GM19372 (cell line): ENCODE data around the gene TRAPPC3L.
A peak's percentile ranks its signal among the peaks of the same experiment; 100 is the strongest.

ENCODE experiments used
- ATAC-seq: cut with Tn5 transposase; IDR thresholded peaks from one replicate; pipeline ENCODE4 v1.9.1; 2021; ENCODE audit warnings: mild to moderate bottlenecking, low read depth, moderate library complexity; ENCODE audit not compliant: unreplicated experiment

Gene TRAPPC3L

DNA sequence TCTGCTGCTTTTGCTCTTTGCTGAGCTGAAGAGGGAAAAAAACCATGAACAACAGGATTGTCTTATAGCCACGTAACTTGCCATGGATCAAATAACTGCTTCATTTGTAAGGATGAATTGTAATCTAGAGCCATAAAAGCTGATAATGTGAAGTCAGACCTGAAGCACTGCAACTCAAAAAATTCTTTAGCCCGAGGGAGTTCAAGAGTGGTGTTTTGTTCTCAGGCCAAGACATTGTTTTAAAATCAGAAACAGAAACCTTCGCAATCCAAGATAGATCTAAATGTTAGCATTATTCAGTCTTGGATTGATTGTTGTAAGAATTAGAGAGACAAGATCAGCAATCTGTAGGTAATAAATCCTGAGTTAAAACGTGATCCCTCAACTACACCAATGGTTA lies at the start of gene TRAPPC3L:
TSS of gene TRAPPC3L (minus strand) at position 34 of the 400 bp plus-strand sequence. CDS start 170 bp downstream, outside the sequence.
- no peak for ATAC-seq

DNA sequence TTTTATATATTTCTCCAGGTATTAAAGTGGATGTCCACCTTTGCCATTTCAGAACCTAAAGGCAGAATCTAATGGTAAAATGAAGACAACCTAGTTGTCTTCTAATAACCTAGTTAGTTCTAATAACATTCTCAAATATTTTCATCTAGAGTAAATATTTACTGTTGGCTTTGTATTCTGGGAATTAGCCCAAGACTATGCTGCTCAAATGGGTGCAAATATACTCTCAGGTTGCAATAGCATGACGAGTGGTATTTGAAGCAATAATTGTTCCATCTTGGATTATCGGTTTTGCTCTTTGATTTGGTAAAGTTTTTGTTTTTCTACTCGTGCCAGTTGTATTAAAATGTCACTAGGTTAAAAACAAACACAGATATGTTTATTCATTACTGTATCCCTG lies 49.8 kb upstream of the TRAPPC3L start:
- no peak for ATAC-seq

DNA sequence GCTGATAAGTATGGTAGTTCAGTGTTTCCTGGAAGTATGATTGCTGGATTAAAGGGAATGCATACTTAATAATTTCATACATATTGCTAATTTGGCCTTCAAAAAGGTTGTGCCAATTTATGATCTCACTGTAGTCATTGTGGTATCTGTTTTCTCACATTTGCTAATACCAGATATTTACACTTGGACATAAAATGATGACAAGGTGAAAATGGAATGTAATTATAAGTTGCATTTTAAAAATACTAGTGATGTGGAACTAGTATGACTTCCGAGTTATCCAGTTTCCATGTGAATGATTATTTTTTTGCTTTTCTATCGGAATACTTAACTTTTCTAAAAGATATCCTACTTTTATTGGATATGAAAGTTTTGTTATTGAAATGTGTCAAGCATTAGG lies 41.3 kb upstream of the TRAPPC3L start:
- no peak for ATAC-seq

DNA sequence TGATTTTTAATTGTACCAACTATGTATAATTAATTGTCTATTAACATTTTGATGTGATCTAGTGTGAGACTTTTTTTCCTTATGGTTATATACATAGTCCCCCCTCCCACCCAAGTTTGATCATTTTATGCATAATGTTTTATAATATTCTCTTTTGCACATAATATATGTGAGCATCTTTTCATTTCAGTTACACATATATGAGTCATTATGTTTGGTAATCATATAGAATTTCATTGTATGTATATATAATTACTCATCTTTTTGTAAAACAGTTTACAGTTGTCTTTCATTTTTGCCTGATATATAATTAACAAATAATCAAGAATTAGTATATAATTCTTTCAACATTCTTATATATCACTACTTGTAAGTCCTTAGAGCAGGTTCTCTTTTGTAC lies 40.8 kb upstream of the TRAPPC3L start:
- ATAC-seq = no peak

DNA sequence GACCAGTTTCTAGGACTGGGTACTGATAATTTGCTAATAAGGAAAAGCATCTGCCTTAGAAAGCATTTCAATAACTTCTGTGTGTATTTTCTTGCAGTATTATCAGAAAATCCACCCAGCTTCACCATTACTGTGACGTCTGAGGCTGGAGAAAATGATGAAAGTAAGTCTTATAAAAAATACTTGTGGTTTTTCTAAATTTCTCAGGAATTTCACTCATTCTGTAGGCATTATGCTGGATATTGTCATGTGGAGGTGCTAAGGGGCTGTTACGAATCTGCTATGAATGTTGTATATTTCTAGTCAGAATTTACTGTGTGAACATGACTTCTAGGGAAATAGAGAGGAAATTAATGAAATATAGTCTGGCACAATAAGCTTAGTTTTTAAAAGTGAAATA lies 34.7 kb upstream of the TRAPPC3L start:
- ATAC-seq = no peak

DNA sequence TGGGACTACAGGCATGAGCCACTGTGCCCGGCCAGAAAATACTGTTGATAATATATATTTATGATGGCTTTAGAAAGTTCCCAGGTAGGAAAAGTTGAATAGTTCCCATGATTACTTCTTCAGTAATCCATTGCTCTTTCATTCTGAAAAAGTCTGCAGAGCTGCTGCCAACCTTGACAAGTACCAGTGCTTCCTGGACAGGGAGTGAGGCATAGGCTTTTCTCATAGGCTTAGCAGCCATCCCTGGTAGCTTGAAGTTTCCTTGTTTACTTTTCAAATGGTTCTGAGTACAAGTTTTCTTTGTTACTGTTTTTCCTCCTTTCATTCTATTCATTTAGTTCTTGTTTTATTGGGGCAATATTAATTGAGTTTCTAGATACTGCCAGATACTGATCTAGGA lies 33.7 kb upstream of the TRAPPC3L start:
- no peak for ATAC-seq

DNA sequence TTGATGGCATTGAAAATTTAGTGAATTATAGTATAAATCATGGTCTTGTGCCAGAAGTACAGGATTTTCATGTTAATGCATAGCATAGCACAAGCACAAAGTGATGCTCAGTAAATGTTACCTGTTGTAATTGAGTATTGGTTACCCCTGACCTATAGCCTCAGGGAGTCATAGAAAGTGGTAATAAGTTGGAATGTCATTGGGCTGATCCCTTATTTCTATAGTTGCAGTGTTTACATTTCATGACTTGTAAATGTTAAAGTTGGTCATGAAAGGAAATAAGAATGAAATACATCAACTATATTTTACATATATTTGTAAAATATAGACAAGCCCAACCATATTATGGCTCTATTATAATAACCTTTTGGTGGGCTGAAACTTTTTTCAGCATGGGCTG lies 32.9 kb upstream of the TRAPPC3L start:
- no peak for ATAC-seq

DNA sequence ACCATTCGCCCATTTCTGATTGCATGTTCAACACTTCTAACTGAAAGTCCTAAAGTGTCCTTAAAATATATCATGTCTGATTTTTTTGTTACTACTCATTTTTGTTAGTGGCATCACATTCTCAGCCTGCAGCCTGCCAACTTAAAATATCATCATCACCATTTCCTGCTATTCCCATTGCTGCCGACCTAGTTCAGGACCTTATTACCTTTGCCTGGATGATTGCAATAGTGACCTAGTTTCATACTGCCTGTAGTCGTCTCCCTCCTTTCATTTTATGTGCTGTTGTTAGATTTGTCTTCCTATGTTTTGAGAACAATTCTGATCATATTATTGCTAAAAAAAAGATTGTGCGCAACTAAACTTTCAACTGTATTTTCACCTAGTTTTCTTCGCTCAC lies 32.0 kb upstream of the TRAPPC3L start:
- ATAC-seq = no peak

DNA sequence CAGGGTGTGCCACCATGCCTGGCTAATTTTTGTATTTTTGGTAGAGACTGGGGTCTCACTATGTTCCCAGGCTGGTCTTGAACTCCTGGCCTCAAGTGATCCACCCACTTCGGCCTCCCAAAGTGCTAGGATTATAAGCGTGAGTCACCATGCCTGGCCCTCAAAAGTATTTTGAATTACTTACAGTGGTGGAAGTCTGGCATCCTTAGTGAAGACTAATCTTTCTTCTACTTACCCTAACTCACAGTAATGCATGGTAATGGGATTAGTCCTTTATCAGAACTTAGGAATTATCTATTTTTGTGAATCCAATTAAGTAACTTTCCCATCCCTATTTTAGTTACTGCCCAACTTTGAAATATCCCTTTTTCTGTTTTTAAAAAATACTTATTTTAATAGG lies 29.7 kb upstream of the TRAPPC3L start:
- no peak for ATAC-seq

DNA sequence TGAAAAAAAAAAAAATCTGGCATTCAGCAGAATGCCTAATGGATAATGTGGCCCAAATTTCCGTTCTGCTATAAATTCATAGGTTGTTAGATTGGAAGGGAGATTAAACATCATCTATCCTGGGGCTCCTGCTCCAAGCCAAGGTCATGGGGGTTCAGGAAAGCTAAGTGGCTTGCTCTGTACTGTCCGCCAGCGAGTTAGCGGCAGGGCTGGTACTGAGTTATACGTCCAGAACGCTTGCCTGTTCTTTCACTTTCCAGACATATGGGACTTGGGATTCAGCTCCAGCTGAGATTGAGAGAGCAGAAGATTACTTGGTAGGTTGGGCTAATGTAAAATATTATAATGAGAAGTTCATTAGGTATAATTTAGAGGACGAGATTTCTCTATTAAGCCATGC lies 26.7 kb upstream of the TRAPPC3L start:
- ATAC-seq = no peak

DNA sequence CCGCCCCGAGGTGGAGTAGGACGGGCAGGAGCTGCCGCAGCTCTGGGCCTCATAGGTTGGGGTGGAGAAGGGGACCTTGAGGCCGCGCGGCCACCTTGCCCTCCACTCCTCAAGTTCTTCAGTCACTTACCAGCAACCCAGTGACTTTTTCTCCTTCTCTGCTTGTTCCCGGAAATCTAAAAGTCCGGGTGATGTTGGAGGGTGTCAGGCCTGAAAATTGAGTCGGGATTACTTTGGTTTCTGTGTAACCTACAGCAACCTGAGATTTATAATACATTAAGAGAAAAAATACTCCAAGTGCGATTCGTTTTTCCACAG lies 26.2 kb upstream of the TRAPPC3L start:
- ATAC-seq = no peak

DNA sequence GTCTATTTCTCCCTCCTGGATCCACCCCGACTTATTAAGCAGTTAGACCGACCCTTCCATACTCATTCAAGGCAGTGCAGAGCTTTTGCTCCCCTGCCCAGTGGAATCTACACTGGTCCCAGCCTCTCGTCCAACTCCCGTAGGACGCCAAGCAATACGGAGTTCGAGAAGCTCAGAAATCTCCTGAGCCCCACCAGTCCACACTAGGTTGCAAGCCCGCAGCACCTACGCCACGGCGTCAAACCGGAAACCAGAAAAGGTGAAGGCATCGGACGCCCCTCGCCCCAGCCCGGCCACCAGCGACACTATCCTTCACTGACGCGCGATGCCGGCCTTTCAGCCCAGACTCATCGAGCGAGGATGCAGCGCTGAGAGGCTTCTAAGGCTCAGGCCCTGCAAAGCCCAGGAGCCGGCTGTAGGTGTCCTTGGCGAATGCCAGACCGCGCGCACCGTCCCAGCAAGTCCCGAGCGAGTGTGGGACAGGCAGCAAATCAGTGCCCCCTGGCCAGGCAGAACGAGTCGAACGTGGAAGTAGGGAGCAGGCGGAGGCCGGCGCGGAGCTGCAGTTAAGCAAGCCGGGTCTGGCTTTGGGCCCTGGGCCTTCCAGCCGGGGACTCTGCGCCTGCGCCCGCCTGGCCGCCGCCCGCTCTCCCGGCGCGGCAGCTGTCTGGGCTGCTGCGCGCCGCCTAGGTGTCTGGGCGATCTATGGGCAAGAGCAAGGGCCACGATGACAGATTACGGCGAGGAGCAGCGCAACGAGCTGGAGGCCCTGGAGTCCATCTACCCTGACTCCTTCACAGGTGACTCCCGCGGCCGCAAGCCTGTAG lies 25.6 kb upstream of the TRAPPC3L start, which contains the start of gene RWDD1:
TSS of gene RWDD1 (plus strand) at position 649 of the 827 bp plus-strand sequence. CDS start at position 728, 79 bp downstream.
- ATAC-seq = peak; percentile 94

DNA sequence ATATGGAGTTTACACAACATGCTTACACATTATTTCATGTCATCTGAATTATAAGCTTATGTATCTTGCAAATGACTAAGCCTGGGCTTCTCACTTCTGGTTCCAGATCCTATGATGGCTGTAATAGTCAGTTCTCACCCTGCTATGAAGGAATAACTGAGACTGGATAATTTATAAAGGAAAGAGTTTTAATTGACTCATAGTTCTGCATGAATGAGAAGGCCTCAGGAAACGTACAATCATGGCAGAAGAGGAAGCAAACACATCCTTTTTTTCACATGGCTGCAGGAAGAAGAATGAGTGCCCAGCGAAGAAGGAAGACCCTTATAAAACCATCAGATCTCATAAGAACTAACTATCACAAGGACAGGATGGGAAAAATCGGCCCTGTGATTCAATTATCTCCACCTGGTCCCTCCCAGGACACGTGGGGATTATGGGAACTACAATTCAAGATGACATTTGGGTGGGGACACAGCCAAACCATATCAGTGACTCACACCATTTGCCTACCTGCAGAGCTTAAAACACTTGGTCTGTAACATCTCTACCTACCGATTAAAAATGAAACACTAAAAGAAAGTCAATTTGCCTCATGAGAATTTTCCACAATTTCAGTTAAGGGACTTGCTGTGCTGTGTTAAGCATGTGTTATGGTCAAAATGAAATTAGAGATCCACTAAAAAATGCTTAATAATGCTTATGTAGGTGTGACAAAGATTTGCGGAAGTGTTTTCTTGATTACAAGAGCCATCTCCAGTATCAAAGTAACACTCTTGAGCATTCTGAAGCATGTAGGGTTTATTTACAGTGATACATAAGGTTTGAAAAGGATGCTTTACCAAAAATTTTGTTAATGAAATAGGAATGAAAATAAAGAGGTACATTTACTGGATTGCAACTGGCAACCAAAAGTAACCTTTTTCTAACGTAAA lies 23.6 kb upstream of the TRAPPC3L start:
- no peak for ATAC-seq

DNA sequence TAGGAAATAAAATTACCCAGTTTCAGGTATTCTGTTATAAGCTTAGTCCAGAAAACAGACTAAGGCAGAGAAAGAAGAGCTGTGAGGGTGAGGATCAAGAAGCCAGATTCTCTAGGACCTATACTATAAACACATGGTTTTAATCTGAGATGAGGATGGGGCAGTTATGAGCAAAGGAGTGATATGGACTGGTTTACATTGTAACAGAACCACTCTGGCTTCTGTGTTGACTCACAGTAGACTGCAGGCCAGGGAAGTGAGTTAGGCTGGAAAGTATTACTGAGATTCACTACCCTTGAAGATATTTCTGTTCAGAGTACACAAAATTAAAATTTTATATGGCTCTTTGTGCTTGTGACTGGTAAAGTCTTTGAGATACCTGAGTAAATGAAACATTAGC lies 22.6 kb upstream of the TRAPPC3L start:
- ATAC-seq = no peak

DNA sequence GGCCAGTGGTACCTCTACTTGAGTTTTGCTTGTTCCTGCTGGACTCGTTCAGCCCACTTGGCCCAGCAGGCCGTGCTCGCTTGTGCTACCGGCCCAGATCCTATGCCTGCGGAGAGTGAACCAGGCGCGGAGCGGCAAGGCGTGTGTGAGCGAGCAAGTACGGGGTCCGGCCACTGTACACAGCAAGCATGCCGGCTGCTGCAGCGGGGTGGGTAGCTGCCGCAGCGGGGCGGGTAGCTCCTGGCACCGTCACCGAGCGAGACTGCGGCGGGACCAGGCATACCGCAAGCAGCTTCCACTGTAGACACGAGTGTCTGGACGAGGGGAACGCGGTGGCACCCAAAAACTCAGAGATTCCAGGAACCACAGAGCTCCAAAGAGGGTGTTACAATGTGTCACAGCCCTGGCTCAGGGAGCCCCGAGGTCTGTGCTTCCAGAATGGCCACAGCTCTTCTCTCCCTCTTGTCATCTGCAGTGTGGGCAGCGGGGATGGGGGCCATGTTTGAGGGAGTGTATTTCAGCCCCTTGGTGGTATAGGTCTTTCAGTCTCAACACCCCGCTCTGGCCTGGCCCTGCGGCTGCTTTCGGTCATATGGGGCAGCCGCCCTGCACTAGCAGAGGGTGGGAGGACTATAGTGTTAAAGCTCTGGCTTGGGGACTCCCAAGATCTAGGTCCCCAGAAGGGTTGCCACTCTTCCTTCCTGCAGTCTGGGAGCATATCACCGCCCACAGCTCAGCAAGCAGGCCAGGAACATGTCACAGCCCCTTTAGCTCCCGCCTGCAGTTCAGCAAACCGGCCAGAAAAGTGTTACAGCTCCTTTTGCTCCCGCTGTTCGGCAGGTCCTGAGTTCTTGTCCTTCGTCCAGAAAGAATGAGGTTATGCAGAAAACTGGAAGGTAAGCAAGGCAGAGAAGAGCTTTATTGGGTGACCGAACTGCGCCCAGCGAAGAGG lies 19.7 kb upstream of the TRAPPC3L start:
- ATAC-seq = no peak

DNA sequence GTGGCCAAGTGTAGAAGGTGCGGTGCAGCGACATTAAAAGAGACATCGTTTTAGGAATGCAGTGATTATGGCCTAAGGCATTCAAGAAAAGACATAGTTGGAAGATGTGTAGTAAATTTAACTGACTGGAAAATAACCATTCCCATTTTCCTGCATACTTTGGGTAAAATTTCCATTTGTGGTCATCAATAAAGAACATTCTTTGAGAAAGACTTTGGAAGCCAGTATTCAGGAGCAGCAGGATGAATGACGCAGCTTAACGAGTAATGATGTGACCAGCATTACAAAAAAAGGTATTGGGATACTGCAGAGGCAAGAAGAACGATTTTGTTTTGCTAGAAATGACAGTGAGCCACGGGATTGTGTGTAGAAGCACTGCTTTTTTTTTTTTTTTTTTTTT lies 18.8 kb upstream of the TRAPPC3L start:
- no peak for ATAC-seq

DNA sequence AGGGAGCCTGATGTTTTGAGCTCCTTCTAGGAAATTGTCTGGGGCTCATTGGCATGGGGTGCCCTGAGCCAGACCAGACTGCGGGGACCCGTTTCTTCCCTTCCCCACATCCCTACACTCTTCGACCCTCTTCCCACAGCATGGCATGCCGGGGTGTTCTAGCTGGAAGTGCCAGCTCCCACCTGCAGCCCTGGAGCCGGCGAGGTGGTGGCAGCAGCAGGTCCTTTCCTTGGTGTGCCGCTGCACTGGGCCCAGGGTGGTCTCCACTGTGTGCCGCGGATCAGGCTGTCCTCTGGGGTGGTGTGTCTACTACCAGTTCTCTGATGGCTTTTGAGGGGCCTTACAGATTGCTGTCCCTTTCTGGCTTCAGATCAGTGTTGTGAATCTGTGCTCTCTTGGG lies 18.3 kb upstream of the TRAPPC3L start:
- ATAC-seq = no peak

DNA sequence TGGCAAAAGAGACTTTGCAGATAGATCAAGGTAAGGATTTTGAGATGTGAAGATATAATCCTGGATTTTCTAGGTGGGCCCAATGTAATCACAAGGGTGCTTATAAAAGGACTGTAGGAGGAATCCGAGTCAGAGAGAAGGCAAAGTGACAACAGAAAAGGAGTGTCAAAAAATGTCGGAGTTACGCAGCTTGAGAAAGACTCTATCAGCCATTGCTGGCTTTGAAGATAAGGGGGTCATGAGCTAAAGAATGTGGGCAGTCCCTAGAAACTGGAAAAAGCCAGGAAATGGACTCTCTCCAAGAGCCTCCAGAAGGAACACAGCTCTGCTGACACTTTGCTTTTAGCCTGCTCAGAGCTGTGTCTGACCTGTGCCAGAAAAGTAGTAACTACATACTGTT lies 17.1 kb upstream of the TRAPPC3L start:
- no peak for ATAC-seq

DNA sequence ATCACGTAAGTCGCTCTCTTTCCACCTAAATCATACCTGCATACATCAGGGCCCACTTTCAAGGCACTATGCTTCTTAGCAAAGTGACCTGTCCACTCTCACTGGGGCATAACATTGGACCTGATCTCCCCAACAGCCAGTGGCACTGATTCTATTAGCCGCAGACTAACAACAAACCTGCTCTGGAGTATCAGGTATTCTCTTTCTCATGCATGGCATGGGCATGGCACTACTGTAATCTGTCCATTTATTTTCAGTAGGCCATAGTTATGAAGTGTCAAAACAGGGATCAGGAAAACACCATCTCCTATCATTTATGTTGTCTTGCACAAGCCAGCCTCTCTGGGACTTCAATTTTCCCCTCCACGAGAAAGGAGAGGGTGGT lies 16.5 kb upstream of the TRAPPC3L start:
- ATAC-seq = no peak

DNA sequence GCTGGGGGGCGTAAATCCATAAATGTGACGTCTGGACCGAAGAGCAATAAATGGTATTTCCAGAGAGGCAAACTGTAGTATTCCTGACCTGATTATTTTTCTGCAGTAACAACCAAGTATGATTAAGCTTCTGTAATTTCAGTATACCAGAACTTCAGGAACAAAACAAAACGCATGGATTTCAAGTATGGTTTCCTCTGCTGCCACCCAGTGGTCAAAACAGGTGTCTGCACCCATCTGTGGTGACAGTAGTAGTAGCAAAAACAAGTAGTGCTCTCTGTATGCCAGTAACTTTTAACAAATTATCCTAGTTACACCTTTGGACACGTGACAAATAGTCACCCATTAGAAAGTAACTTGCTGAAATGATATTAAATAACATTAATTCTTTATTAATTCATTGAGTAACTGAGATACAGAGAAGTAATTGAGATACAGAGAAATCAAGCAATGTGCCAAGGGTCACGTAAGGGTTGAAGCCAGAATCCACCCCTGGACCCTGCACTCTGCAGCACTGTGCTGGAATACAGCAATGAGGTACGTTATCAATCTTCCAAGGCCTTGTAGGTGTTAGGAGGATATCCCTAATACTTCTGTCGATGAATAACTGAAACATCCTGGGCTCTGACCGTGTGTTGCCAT lies 16.0 kb upstream of the TRAPPC3L start:
- ATAC-seq = no peak
